NCI-H460 (cell line): ENCODE results near the gene MIEF1. TPM values are rescaled to one million over a fixed set of nuclear protein-coding genes. Genes with fewer than 3 reads are reported as not detected.

Source experiments
- DNase-seq: peaks from one replicate; pipeline ENCODE4 v3.0.0-alpha.2; 2016; ENCODE audit warnings: low read depth; ENCODE audit errors: extremely low read depth
- polyA plus RNA-seq: library from polyadenylated mRNA; depleted of rRNA; stranded (reverse); fragments of >200 nt; gene quantifications from 2 replicates; pipeline ENCODE4 v1.2.3, GENCODE V29; 2014; cell fraction: nucleus; rRNA removed
- total RNA-seq: library from RNA; depleted of rRNA; stranded (reverse); fragments of >200 nt; shearing (Covaris generic); gene quantifications from 2 replicates; pipeline ENCODE4 v1.2.3, GENCODE V29; 2014; rRNA removed

The MIEF1 gene
- total RNA-seq, result 35.4 and 38.5 TPM in 2 replicates
- 25.8 and 37.2 TPM in 2 replicates for polyA plus RNA-seq

DNA sequence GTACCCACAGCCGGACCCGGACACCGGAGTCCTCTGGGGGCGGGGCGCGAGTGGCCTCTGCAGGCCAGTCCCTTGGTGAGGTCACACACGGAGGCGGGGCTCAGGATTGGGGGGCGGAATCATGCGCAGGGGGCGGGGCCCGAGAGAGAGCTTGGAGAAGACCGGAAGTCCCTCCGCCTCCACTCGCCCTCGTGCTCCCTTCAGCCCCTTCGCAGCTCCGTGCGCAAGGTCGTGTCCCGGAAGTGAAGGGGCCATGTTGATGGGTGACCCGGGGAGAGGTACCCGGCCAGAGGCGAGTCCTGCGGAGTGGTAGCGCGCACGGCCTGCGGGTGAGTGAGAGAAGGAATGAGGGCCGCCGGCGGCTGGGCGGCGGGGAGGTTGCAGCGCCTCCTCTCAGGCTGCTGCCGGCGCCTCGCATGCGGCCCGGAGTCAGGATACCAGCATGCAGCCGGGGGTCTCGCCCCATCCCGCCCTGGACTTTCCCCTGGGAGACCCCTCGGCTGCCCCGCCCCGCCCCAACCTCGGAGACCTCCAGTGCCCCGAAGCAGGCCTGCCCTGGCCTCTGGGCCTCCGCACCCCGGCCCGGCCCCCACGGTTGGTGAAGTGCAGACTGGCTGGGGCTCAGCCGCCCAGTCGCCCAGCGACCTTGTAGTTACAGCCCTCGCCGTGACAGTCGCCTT, at the start of gene MIEF1:
Gene MIEF1, plus strand, starts transcription at position 182 of the 680 bp plus-strand sequence. CDS start 9,005 bp downstream, outside the sequence.
- peak; percentile 90 for DNase-seq

DNA sequence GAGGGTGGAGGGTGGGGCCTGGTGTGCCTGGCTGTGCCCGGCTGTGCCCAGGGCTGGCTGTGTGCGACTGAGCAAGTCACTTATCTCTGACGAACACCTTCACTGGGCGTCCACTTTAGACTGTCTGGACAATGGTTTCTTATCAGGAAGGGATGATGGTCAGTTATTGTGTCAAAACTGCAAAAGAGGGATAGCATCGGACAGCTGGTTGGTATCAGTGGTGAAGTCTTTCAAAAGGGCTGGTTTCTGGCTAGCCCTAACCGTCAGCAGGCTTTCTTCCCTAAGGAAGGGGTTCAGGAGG, 49.4 kb upstream of the MIEF1 start:
- DNase-seq, result no peak

- DNase-seq, result no peak
Measured at GRCh38 chr22:39453765-39454378, 48.2 kb upstream of the MIEF1 start.

DNA sequence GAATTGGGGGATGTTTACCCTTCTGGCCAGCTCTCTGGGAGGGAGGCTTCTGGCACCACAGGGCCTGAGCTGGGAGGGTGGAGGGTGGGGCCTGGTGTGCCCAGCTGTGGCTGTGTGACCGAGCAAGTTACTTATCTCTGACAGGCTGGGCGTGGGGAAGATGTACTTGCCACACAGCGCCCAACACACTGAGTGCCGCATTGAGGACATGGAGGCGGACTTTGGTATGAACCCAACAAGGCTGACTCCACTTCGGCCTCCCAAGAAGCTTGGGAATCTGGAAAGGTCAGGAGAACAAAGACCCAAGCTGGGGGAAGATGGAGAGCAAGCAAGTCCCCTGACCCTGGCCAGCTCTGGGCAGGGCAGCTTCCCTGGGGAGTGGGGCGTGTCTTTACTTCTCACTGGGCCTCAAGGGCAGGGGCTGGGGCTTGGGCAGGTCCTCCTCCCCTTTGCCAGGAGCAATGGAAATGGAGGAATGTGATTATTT, 47.7 kb upstream of the MIEF1 start:
- DNase-seq, result no peak

- no peak for DNase-seq
Measured at GRCh38 chr22:39456522-39457197, 45.4 kb upstream of the MIEF1 start, which contains the start of gene MGAT3. Gene MGAT3 (plus strand): TSS chr22:39457012. CDS start chr22:39487348, 30,336 bp downstream.

GRCh38 chr22:39457198-39457555, 44.9 kb upstream of the MIEF1 start:
- DNase-seq, result no peak

DNA sequence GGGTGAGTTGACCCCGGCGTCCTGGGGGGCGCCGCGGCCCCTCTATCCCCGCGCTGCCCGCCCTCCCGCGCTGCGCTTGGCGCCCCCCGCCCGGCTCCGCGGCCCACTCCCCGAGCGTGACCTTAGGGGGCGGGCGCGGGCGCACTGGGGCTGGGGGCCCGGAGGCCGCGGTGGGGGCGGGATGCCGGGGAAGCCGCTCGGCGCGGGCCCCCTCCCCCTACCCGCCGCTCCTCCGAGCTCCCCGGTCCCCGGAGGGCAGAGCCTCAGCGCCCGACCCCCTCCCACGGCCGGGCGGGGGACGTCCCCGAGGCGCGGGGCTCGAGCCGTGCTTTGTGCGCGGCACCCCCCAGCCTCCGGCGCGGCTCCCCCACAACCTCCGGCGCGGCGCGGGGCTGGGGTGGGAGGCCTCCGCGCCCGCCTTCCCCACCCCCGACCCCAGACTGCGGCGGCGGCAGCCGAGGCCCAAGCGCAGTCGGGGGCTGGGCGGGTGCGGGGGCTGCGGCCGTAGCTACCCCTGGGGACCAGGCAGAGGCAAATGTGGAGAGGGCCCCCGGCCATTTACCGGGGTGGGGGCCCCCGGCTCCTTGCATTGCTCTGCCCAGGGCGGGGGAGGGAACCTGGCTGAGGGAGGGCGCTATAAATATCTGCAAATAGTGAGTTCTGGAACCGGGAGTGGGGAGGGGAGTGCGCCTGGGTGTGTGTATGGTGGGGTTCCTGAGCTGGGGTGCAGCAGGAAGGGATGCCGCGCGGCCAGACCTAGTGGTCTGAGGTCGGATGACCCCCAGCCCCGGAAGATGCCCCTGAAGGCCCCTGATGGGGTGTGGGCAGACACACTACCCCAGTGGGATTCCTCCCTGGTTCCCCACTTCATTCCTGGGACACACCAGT, 44.3 kb upstream of the MIEF1 start:
- no peak for DNase-seq

DNA sequence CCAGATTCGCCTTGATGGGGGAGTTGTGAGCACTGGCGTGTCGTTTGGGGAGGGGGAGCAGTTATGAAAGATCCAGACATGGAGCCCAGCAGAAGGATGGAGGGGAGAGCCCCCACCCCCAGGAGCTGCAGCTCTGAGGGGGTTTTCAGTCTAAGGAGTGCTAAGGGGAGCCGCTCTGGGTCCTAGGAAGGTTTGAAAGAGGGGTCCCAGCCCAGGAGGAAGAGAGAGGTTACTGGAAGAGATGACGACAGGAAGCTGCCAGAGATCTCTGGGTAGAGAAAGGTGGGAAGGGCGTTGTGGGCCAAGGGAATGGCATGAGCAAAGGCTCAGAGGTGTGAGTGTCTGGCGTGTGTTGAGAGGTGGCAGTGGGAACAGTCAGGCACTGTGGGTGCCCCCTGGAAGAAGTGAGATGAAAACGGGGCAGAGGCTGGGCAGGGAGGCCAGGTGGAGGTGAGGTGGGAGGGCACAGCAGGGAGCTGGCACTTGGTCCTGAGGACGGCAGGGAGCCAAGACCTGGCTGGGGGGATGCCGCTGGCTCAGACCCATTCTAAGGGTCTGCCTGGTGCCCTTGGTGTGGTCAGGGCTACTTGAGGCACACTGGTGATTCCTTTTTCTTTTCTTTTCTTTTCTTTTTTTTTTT, 43.5 kb upstream of the MIEF1 start:
- DNase-seq, result no peak

- DNase-seq, result no peak
Measured at GRCh38 chr22:39459681-39460080, 42.4 kb upstream of the MIEF1 start.

DNA sequence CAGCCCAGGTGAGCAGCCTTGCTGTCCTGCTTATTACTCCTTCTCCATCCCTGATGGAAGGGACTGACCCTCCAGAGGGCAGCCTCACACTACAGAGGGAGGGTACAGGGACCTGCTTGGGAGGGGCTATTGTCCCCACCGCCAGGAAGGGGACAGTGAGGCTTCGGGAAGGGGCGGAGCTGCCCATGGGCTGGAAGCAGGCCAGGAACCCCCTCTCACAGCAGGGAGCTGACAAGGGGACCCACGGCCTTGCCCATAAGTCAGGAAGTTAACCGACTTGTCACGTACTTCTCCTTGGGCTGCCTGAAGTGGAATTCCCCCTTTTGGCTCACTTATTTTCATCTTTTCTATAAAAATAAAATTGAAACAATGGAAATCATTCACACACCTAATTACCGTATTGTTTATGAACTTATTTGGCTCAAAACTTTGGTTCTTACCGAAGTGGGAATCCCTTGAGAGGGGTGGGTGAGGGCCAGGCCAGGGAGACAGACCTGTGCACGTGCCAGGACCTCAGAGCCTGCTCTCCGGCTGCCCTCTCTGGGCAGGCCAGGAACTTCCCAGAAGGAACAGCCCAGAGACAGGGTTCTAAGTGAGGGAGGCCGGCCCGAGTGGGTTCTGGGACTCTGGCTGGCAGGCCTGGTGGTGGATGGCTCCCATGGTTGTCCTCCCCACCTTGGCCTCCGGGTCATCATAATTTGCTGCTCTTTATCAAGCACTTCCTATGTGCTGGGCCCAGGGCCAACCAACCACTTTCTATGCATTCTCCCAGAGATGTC, 39.5 kb upstream of the MIEF1 start:
- no peak for DNase-seq

DNA sequence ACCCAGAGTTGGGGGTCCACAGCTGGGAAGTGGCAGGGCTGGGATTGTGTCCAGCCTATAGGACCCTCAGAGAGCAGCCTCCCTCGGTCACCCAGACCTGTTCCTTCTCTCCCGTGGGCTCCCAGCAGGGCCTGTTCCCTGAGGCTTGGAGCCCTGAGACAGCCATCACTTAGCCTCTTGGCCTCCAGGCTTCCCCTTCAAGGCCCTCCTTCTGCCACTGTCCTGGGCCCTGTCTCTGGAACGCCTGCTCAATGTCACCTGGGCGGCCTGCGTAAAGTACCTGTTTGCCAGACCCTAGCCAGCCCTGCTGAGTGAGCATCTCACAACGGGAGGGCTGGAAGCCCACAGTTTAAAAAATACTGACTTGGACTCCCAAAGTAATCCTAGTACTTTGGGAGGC, 38.8 kb upstream of the MIEF1 start:
- DNase-seq, result no peak

- DNase-seq, result no peak
Measured at GRCh38 chr22:39463931-39464390, 38.1 kb upstream of the MIEF1 start.

DNA sequence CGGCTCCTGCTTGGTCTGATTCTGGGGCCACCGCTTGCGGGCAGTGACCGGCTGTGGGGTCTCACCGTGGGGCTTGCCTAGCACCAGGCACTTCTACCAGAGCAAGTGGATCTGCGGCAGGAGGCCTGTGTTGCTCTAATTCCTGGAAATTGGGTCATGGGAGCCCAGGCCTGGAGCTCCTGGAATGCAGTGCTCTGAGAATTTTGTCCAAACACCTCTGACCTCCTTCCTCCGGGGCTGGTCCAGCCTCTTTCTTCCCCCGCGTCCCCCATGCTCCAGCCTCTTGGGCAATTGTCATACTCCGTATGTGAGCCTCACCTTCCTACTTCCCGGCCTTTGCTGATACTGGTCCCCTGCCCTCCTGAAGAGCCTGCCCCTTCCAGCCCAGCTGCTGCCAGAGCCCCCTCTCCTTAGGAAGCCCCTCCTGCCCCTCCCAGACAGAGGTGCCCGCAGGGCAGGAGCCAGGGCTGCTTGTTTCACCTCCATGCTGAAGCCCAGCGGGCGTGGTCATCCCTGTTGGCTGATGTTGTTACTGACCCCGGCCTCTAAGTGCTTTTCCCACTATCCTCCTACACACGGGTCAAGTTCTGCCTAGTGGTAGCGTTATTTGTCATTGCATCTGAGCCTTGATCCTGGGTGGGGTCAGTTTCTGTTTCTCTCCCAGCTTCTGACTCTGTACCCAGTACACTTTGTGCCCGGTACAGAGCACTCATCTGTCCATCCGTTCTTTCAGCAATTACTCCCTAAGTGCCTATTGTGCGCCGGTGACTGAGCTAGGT, 35.7 kb upstream of the MIEF1 start:
- DNase-seq, result no peak

- no peak for DNase-seq
Measured at GRCh38 chr22:39467390-39467895, 34.6 kb upstream of the MIEF1 start.

DNA sequence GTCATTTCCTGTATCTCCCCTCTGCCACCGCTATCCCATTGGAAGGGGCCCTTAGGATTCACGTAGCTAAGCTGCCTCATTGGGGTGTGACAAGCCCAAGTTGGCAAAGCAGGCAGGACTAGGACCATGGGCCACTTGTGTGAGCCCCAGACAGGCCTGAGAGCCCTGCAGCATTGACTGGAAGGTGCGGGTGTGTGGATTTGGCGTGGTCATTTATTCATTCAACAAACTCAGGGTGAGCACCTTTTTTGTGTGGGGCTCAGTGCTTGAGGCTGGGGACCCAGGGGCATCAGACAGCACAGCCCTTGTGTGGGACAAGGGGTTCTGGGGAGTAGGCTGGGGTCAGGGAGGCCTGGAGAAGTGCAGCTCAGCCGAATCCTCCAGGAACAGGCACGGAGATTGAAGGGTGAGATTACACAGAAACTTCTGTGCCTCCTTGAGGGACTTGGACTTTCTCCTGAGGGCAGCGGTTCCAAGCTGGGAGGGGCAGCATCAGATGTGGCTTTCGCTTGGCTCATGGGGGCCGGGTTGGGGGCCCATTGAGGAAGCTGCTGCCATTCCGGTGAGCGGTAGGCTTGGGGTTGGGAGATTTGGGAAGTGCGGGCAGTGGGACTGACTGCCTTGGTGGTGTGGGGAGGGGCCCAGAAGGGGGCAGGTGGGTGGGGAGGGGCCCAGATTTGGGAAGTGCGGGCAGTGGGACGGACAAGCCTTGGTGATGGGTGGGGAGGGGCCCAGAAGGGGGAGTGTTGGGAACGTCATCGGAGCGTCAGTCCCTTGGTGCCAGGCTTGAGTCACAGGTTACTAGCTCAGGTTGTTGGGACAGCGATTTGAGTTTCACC, 33.4 kb upstream of the MIEF1 start:
- DNase-seq, result no peak

DNA sequence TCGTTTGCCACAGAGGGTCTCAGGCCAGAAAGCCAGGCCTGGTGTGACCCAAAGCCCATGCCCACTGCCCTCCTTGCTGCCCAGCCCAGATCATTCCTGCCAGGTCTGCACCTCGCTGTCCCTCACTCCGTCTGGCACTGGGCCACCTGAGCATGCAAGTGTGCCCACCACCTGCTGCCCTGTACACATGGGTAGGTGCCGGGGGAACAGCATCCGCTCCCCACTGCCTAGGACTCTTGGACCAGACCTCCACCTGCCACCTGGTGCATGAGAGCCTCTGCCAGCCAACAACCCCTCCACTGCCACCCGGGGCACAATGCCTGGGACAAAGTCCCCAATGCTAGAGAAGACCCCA, 32.8 kb upstream of the MIEF1 start:
- DNase-seq, result no peak

DNA sequence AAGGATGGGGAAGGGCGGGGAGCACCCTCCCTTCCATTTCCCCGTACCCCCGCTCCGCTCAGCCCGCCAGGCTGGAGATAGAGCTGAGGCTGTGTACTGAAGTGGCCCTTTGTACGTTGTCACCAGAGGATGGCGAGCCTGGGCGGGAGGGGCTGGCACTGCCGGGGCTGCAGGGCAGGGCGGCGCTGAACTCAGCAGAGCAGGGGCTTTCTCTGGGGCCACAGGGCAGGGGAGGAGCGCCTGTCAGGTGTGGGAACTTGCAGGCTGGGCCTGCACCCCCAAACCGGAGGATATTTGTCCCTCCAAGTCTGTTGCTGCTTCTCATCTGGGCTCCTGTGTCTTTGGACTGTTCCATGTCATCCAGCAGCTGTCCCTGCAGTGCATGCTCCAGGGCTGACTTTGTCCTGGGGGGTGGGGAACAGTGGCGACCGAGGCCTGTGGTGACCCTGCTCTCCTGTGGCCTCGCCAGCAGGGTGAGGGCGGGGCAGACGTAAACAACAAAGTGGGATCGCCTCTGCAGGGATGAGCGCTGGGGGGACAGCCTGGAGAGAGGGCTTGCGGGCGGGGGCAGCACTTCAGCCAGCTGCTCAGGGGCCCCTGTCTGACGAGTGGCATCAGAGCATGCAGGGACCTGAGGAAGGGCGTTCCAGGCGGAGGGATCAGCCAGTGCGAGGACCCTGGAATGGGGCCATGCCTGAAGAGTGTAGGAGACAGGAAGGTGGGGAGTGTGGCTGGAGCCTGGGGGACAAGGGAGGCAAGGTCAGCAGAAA, 32.2 kb upstream of the MIEF1 start:
- DNase-seq, result no peak
